Left hindlimb (tissue), 1 donor: ENCODE results near the gene SLC25A22.

Experiments
- DNase-seq: peaks from one replicate; pipeline ENCODE4 v3.0.0-alpha.2; 2018

The SLC25A22 gene

GRCh38 chr11:833849-834311 is 35.8 kb upstream of the SLC25A22 start:
- no peak for DNase-seq

GRCh38 chr11:833114-833791 is 35.2 kb upstream of the SLC25A22 start:
- no peak for DNase-seq

GRCh38 chr11:832529-833113 is 34.5 kb upstream of the SLC25A22 start, which contains the start of gene CD151:
TSS of gene CD151 (plus strand) at chr11:832952. CDS start at chr11:836070, 3,118 bp downstream.
- no peak for DNase-seq

GRCh38 chr11:831961-832528 is 34.0 kb upstream of the SLC25A22 start:
- DNase-seq = no peak

GRCh38 chr11:831118-831864 is 33.2 kb upstream of the SLC25A22 start:
- DNase-seq = no peak

- DNase-seq = no peak
Measured at GRCh38 chr11:830295-831117, 32.4 kb upstream of the SLC25A22 start.

- DNase-seq = no peak
Measured at GRCh38 chr11:829847-830294, 31.8 kb upstream of the SLC25A22 start.

- DNase-seq = no peak
Measured at GRCh38 chr11:829176-829846, 31.2 kb upstream of the SLC25A22 start.

- DNase-seq = no peak
Measured at GRCh38 chr11:828506-829175, 30.6 kb upstream of the SLC25A22 start.

GRCh38 chr11:827897-828192 is 29.8 kb upstream of the SLC25A22 start, which contains the start of gene CRACR2B:
TSS of gene CRACR2B (plus strand) at chr11:827919. CDS start at chr11:828608, 689 bp downstream.
- no peak for DNase-seq

GRCh38 chr11:827146-827896 is 29.2 kb upstream of the SLC25A22 start:
- DNase-seq = no peak

- DNase-seq = no peak
Measured at GRCh38 chr11:826836-827145, 28.7 kb upstream of the SLC25A22 start.

GRCh38 chr11:826227-826621 is 28.1 kb upstream of the SLC25A22 start:
- DNase-seq = no peak

- no peak for DNase-seq
Measured at GRCh38 chr11:825366-826226, 27.5 kb upstream of the SLC25A22 start.

- no peak for DNase-seq
Measured at GRCh38 chr11:824942-825341, 26.9 kb upstream of the SLC25A22 start.

- DNase-seq = no peak
Measured at GRCh38 chr11:824292-824880, 26.3 kb upstream of the SLC25A22 start.

- DNase-seq = no peak
Measured at GRCh38 chr11:823441-824291, 25.6 kb upstream of the SLC25A22 start.
